GM19043 (cell line): Measurements from ENCODE around the gene DENND1C.

ENCODE experiments used
- ATAC-seq: cut with Tn5 transposase; IDR thresholded peaks from one replicate; pipeline ENCODE4 v1.9.1; 2021; ENCODE audit warnings: low read depth; ENCODE audit not compliant: unreplicated experiment

DENND1C gene

DNA sequence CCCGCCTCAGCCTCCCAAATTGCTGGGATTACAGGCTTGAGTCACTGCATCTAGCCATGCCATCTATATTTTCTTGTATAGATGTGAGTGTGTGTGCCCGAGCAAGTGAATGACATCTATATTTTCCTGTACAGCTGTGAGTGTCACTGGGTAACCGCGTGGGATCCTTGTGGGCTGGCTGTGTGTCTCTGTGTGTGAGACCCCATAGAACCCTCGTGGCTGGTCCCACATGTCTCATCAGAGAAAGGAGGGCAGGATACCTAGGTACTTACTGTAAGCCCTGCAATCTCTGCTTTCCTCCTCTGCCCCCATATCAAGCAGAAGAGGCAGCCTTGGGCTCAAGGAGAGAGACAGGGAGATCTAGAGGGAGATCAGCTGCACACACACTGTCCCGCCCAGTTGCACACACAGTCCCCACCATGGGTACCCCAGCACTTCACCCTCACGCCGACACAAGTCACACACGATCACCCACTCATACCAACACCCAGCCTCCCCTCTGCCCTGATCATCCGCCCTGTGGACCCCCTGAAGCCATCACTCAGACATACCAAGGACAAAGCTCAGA lies 655 bp downstream of the DENND1C start:
- ATAC-seq, result no peak

DNA sequence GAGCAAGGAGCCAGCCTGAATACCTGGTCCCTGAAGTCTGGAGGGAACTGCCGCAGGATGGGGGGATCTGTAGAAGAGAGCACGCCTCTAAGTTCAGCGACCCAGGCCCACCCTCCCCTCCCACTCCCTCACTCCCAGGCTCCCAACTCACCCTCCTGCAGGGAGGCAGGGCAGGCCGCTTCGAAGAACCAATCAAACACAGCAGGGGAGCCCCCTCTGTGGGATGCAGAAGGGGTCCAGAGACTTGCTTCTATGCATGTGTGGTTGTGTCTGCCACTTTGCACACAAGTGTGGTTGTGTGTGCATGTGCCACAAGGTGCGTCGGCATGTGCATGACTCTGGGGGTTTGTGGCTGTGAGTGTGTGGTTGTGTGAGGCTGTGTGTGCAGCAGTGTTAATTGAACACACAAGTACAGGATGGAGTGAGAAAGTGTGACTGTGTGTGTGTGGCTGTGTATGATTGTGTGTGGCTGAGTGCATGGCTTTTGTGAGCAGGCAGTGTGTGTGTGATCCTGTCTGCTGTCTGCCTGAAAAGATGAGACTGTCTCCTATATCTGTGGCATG lies 1.7 kb downstream of the DENND1C start:
- no peak for ATAC-seq

DNA sequence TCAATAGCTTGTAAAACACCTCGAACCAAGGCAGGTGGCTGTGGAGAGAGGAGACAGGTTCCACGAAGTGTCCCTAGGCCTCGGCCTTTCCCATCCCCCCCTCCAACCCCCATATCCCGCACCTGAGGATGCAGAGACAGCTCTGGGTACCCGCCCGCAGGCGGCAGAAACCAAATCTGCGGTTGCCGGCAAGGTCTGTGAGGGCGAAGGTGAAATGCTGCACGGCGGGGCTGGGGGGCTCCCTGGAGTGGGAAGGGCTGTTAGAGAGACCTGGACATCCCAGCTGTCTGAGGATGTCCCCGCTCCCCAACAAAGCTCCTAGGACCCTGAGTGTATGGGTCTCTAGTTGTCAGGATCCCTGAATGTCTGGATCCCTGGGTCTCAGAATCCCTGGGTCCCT lies 2.8 kb downstream of the DENND1C start:
- ATAC-seq, result no peak

DNA sequence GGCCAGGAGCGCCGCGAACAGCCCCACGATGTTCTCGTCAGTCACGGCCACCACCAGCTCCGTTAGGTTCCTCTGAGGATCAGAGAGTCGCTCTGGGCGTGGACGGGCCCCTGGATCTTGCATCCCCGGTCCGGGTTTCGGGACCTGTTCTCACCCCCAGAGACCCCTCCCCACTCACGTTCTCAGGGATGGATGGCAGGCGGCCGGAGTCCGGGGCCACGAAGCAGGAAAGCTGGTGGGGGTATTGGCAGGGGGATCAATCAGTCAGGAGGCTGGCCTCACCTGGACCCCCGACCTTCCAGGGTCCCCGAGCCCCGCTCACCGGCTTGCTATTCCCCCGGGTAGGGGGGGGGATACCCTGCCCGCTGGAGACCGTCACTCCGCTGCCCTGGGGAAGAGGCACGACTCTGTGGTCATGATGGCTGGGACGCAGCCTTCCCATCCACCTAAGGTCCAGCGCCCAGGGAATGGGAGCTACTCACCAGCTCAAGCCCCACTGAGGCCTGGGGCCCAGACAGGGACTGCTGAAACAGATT lies 4.6 kb downstream of the DENND1C start:
- no peak for ATAC-seq

DNA sequence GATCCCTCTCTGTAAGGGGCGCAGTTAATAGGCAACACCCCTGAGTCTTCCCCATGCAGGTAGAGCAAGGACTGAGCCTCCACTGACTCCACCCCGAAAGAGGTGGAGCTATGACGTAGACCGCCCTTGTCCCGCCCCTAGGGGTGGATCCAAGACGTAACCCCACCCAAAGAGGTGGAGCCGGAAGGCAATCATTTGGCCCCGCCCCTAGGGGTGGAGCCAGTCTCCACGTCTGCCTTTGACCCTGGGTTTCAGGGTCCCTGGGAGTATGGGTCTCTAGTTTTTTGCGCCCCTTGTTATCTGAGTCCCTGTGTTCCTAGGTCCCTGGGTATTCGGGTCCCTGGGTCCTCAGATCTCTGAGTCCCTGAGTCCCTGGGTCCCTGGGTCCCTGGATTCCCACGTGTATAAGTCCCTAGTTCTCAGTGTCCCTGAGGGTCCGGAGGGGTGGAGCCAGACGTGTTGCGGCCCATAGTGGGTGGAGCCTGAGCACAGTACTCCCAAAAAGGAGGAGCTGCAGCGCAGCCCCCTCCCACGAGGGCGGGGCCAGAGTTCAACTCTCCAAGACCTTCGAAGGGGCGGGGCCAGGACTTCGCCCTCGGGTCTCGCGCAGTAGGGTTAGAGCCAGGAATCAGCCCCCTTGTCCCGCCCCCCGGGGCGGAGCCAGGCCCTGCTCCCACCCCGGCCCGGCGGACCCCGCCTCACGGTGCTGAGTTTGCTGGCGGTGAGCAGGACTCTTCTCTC lies 5.3 kb downstream of the DENND1C start:
- ATAC-seq, result no peak

DNA sequence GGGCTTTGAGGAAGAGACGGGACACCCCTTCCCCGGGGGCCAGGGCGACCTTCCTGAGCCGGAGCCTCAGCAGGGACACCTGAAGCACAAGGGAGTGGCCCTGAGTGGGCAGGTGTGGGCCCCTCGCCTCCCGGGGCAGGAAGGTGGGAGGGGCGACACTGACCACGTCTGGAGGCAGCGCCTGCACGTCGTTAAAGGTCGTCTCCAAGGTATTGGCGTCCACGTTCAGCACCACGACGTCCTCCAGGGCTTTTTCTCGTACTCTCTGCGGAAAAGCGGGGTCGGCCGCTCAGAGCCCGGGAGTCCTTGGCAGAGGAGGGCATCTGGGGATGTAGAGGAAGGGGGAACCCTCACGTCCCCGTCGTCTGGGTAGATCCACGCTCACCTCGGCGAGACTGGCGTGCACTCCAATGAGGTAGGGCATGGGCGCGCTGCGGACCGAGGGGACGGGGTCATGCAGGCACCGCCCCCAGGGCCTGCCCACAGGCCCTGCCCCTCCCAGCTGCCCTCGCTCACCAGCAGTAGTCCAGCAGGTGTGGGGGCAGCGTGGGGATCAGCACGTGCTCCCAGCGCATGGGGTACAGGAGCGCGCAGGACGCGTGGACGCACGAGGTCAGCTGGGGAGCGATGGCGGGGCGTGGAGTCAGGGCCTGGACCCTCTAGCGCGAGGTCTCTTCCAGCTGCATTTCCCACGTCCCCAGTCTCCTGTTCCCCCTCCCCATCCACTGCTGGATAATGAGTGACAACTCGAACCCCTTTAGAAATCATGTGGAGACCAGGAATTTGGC lies 6.1 kb downstream of the DENND1C start:
- no peak for ATAC-seq

DNA sequence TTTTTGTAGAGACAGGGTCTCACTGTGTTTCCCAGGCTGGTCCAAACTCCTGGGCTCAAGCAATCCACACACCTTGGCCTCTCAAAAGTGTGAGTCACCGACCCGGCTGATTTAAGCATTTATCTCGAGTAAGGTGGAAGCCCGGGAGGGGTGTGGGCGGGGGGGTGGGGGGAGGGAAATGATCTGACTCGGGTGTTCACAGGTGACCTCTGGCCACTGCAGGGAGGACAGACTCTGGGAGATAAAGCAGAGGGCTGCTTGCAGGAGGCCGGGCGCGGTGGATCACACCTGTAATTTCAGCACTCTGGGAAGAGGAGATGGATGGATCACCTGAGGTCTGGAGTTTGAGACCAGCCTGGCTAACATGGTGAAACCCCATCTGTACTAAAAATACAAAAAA lies 7.9 kb downstream of the DENND1C start:
- ATAC-seq, result no peak

DNA sequence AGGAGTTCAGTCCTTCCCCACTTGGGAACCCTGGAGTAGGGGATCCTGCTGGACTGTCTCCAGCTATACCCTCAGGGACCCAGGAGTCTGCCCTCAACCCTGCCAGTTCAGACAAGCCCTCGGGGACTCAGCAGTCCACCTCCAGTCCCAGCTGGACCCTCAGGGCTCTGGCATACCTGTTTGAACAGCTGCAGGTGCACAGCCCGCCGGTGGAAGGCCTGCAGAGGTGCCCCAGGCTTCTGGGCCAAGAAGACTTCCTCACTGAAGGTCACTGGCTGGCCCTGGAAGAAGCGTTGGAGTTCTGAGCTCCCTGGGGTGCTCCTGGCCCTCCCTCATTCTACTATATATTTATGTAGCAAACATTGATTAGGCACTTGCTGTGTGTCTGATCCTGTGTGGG lies 8.9 kb downstream of the DENND1C start:
- no peak for ATAC-seq

DNA sequence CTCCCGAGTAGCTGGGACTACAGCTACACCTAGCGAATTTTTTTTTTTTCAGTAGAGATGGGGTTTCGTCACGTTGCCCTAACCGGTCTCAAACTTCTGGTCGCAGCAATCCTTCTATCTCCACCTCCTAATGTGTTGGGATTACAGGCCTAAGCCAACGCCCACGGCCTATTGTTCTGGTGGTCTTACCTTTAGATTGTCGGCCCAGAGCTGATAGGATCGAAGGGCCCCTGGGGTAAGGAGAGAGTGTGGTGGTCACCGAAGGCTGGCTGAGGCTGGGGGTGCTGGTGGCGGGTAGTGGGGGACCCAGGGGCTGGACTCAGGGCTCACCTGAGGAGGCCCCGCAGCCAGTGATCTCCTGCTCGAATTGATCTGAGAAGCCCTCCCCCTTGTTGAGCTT lies 10.5 kb downstream of the DENND1C start:
- ATAC-seq, result no peak

DNA sequence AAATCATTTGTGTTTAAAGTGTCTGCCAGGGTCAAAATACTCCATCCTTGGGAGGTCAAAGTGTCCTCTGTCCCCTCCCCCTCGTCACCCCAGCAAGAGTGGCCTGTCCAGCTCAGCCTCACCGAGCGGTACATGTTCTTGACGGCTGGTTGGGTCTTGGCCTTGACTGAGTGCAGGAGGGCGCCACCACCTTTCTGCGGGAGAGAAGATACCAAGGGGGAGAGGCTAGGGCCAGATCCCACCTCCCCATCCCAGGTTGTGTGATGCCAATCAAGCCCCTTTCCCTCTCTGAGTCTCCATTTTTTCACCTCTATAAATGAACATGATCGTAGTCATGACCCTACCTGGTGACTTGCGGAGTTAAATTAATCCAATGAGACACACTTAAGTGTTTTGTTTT lies 11.4 kb downstream of the DENND1C start:
- no peak for ATAC-seq

DNA sequence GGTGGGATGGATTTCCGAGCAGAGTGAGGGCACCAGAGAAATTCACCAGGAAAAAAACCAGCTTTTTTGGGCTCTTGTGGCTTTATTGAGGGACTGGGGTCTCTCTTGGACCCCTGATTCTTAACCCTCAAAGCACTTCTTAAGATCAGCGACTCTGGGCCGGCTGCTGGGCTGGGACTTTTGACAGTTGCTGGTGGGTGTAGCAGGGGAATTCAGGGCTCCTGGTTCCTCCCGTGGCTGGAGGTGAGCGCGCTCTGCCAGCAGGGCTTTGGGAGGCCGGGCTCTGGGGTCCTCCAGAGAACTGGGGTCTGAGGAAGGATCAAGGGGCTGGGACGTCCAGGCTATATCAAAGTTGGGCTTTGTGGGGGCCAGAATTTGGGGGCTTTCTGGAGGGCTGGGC lies 14.2 kb downstream of the DENND1C start:
- ATAC-seq, result no peak

DNA sequence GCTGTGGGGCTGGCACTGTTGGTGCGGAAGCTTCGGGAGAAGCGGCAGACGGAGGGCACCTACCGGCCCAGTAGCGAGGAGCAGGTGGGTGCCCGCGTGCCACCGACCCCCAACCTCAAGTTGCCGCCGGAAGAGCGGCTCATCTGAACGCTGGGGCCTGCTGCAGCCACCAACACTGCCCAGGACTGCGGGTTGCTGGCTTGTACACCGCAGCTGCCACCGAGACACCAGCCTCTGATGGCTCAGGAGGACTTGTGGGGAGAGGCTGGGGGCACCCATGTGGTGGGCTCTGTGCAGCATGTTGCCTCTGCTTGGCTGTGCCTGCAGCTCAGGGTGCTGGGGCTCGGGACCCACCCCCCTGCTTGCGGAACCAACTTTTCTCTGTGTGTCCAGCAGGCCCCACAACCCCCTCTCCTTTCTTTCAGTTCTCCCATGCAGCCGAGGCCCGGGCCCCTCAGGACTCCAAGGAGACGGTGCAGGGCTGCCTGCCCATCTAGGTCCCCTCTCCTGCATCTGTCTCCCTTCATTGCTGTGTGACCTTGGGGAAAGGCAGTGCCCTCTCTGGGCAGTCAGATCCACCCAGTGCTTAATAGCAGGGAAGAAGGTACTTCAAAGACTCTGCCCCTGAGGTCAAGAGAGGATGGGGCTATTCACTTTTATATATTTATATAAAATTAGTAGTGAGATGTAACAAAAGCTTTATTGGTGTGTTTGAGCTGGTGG lies 14.9 kb downstream of the DENND1C start:
- no peak for ATAC-seq

DNA sequence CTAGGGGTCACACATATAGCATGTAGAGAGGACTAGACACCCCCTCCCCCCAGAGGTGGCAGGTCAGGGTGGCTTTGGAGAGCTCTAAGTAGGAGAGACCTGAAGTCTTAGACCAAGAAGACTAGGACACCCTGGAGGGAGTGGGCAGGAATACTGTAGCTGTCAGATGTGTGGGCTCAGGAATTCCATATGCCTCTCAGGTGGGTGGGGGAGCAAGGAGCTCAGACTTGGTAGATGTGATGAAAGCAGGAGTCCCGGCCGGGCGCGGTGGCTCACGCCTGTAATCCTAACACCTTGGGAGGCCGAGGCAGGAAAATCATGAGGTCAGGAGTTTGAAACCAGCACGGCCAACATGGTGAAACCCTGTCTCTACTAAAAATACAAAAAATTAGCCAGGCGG lies 15.9 kb downstream of the DENND1C start:
- ATAC-seq, result no peak

DNA sequence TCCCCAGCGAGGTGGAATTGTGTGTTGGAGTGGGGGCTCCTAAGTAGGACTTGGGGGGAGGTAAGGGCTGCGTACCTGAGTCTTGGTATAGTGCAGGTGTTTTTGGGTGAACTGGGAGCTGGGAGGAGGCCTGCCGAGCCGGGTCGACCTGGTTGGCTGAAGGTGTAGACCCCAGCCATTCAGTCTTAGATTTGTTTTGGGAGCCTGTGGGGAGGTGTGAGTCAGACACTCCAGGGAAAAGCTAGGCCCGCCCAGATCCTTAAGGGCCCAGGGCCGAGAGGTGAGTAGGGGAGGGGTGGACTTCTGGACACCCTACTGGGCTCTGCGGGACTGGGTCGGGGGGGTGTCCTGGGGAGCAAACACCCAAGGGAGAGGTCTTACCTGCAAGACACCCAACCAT lies 16.6 kb downstream of the DENND1C start:
- no peak for ATAC-seq

DNA sequence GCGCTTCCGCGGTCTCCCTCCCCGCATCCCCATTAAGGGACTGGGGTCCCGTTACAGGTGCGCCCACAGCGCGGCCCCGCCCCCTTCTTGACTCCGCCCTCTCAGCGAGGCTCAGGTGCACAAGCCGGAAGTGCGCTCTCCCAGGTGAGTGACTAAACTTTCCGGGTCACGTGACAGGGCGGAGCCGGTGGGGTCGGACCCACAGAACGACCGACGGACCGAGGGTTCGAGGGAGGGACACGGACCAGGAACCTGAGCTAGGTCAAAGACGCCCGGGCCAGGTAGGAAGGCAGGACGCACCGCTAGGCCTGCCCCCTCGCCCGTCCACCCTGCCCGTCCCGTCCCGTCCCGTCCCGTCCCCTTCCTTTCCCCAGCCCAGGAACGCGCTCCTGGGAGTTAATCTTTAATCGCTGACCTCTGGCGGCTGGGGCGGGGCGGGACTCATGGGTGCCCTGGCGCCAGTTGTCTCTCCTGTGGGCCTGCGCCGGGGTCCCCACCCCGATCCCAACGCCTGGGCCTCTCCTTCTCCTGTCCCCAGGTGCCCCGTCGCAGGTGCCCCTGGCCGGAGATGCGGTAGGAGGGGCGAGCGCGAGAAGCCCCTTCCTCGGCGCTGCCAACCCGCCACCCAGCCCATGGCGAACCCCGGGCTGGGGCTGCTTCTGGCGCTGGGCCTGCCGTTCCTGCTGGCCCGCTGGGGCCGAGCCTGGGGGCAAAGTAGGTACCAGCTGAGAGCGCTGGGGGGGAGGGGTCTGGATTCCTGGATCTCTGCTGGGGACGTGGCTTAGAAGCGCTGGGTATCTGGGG lies 17.3 kb downstream of the DENND1C start, which contains the start of gene CRB3:
TSS of gene CRB3 (plus strand) at position 202 of the 804 bp plus-strand sequence. CDS start at position 633, 431 bp downstream.
- no peak for ATAC-seq

DNA sequence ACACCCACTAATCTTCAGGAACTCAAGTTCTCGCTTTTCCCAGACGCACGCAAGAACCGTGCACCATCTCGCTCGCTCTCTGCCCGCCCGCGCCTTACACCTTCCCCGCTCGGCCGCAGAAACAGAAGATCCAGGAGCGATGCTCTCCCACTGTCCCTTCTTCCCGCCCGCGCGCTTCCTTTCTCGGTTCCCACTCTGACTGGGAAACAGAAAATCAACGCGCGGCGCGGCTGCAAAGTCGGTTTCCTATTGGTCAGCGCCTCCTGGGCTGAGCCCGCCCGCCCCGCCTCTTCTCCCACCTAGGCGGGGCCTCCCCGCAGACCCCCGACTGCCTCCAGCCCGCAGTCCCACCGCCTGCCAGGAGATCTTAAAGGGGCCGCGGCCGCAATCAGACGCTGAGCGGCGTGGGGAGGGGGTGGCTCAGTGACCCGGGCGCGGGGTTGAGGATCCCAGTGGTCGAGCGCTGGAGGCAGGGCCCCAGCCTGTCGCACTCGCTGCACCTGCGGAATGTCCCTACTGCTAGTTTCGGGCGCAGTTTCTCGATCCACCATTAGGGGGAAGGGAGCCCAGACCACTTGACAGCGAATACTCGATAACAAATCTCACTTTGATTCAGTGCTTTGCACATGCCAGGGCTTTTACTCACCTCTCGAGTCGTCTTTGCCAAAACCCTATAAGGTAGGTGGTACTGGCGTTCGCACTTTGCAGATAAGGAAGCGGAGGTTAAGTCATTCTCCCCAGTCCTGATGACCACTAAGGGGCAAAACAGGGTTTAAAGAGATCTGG lies 21.3 kb downstream of the DENND1C start:
- ATAC-seq, result peak; percentile 60

DNA sequence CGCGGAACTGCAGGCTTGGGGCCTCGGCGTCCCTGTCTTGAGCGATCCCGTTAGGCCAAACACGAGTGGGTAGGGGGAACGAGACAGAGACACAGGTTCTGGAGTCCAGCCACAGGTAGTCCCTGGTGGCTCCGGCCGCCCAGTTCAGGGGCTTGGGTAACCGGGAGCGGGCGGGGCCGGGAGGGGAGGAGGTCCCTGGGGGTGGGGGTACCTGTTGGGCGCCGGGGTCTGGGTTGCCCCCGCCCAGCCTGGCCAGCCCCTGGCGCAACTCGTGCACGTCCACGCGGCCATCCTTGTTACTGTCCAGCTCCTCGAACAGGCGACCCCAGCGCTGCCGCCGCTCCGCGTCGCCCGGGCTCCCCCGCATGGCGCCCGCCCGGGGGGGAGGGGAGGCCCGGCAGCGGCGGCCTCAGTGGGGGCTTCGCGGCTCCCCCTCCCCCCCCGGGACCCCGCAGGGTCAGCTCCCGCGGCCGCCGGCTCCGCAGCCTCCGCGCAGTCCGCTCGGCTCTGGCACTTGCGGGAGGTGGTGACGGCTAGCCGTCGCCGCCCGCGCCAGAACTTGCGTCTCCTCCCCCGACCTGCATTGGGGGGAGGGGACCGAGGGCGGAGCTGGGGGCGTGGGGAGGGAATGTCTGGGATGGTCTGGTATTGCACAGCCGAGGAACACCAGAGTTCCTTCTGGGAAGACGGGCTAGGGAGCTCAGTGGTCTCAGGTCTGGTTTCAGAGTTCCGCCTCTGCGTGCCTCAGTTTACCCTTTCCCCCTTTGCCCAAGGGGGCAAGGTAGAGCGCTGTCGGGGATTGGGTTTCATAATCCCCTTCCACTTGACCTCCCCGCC lies 22.1 kb downstream of the DENND1C start, which contains the start of gene SLC25A23:
TSS of gene SLC25A23 (minus strand) at position 531 of the 837 bp plus-strand sequence. CDS start at position 367, 164 bp downstream.
- ATAC-seq, result no peak
